ENCODE data around the gene DGLUCY. TPM values are rescaled to one million over a fixed set of nuclear protein-coding genes. Genes with fewer than 3 reads are reported as not detected.
A peak's percentile ranks its signal among the peaks of the same experiment; 100 is the strongest.

Gene DGLUCY
- total and polyA plus RNA-seq, 2 of the 13 experiments (the other 11 are each of a cell fraction or from before 2014, with no cell fraction given): 14.8 to 36.3 TPM

DNA sequence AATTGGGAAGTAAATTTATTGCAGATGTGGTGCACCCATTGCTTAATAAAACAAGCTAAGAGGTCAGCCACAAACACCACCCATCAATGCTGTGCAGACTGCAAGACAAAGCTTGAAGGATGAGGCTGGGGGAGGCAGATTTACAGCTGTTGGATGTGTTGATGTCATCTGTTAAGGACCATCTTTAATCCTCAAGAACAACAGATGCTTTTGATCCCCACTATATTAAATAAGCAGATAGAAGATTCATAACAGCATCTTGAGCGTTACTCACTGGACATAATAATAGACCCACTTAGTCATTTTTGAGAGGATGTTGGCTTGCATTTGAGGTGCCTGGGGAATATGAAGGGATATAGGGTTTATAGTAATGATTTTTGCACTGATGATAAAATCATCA, 71.8 kb downstream of the DGLUCY start:
- no peaks in the 10 kb centered on the region for H3K27me3 ChIP-seq (ENCODE audit: control insufficient read depth in 1 of 2, insufficient read depth in 2 of 2, low read length in 2 of 2)
- no peak overlapping the region for H3K9ac ChIP-seq (ENCODE audit: insufficient read depth, low read depth, low read length)
- no peaks in the 10 kb centered on the region for H3K79me2 ChIP-seq (ENCODE audit: insufficient read depth, low read length)
- DNase-seq (ENCODE audit: low spot score) (no peak), FAIRE-seq (no peak), ATAC-seq (no peak)
- no peaks in the 10 kb centered on the region for H4K20me1 ChIP-seq (ENCODE audit: insufficient read depth, low read length)
- 100% methylated on average over 1 of the region's 1 CpG for WGBS (ENCODE audit: low lambda C conversion rate)
- peaks cover 15 to 58% of the 10 kb centered on the region in 2 experiments for H3K36me3 ChIP-seq (replicated peaks in 1 of 2; ENCODE audit: control insufficient read depth in 1 of 2, insufficient read depth in 2 of 2, low read length in 2 of 2)
- H3K27ac ChIP-seq (ENCODE audit: extremely low read length, insufficient read depth, low read length): no peak overlapping the region
- H3K9me3 ChIP-seq (ENCODE audit: low read length): no peaks in the 10 kb centered on the region
- intact Hi-C loops (cut with micrococcal nuclease; ENCODE audit: unreplicated experiment) (no loop called here), in situ Hi-C loops (cut with HindIII; ENCODE audit: extremely low pct_ligation_motif_present, low pct_unique_long_range_greater_than_20kb) (no loop called here)
- CTCF ChIA-PET (ENCODE audit: low intra/inter-chr PET ratio, low total read pairs): no interaction called here
- H3K4me2 ChIP-seq (ENCODE audit: low read depth, low read length): no peak overlapping the region
- H3K4me1 ChIP-seq (ENCODE audit: insufficient read depth, low read length): no peaks in the 10 kb centered on the region
- POLR2A ChIA-PET: no interaction called here
- no TSS peak for BruUV-seq (replicated peaks)
- TF ChIP-seq KLF15 (CRISPR knock-in tag; IDR thresholded peaks at IDR 0.05; ENCODE audit: borderline replicate concordance) (no peak), ZNF33B (CRISPR knock-in tag; IDR thresholded peaks at IDR 0.05) (no peak)
- H2AFZ ChIP-seq (ENCODE audit: low read length): no peak overlapping the region
- H3K4me3 ChIP-seq (replicated peaks in 1 of 3; ENCODE audit: insufficient read depth in 1 of 3, low read depth in 2 of 3, low read length in 3 of 3): no peak overlapping the region

GRCh38 chr14:91186515-91187066, 72.7 kb downstream of the DGLUCY start:
- ATAC-seq (no peak), DNase-seq (ENCODE audit: low spot score) (no peak), FAIRE-seq (no peak)
- Histone ChIP-seq H3K9ac (ENCODE audit: insufficient read depth, low read depth, low read length) (no peak overlapping the region), H3K4me3 (replicated peaks in 1 of 3; ENCODE audit: insufficient read depth in 1 of 3, low read depth in 2 of 3, low read length in 3 of 3) (no peak overlapping the region), H3K4me1 (ENCODE audit: insufficient read depth, low read length) (no peaks in the 10 kb centered on the region), H3K27me3 (ENCODE audit: control insufficient read depth in 1 of 2, insufficient read depth in 2 of 2, low read length in 2 of 2) (no peaks in the 10 kb centered on the region), H4K20me1 (ENCODE audit: insufficient read depth, low read length) (no peaks in the 10 kb centered on the region), H3K27ac (ENCODE audit: extremely low read length, insufficient read depth, low read length) (no peak overlapping the region), H3K9me3 (ENCODE audit: low read length) (no peaks in the 10 kb centered on the region), H3K4me2 (ENCODE audit: low read depth, low read length) (no peak overlapping the region), H2AFZ (ENCODE audit: low read length) (no peak overlapping the region), H3K36me3 (replicated peaks in 1 of 2; ENCODE audit: control insufficient read depth in 1 of 2, insufficient read depth in 2 of 2, low read length in 2 of 2) (peaks cover 14 to 60% of the 10 kb centered on the region in 2 experiments; a peak in 4 of 5 replicates), H3K79me2 (ENCODE audit: insufficient read depth, low read length) (no peaks in the 10 kb centered on the region)
- CTCF ChIA-PET (ENCODE audit: low intra/inter-chr PET ratio, low total read pairs): no interaction called here
- POLR2A ChIA-PET: no interaction called here
- TF ChIP-seq MEF2D (CRISPR knock-in tag; IDR thresholded peaks at IDR 0.05): no peak
- TF ChIP-seq ZNF629 (CRISPR knock-in tag; conservative IDR thresholded peaks at IDR 0.05): peak; percentile 60
- BruUV-seq (replicated peaks): no TSS peak
- in situ Hi-C loops (cut with HindIII; ENCODE audit: extremely low pct_ligation_motif_present, low pct_unique_long_range_greater_than_20kb) (no loop called here), intact Hi-C loops (cut with micrococcal nuclease; ENCODE audit: unreplicated experiment) (no loop called here)
- WGBS (ENCODE audit: low lambda C conversion rate): 98% methylated on average over 4 of the region's 4 CpGs

All from HepG2 (cell line).